ENCODE measurements around the gene DFFA.

The DFFA gene, protein sequence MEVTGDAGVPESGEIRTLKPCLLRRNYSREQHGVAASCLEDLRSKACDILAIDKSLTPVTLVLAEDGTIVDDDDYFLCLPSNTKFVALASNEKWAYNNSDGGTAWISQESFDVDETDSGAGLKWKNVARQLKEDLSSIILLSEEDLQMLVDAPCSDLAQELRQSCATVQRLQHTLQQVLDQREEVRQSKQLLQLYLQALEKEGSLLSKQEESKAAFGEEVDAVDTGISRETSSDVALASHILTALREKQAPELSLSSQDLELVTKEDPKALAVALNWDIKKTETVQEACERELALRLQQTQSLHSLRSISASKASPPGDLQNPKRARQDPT

DNA sequence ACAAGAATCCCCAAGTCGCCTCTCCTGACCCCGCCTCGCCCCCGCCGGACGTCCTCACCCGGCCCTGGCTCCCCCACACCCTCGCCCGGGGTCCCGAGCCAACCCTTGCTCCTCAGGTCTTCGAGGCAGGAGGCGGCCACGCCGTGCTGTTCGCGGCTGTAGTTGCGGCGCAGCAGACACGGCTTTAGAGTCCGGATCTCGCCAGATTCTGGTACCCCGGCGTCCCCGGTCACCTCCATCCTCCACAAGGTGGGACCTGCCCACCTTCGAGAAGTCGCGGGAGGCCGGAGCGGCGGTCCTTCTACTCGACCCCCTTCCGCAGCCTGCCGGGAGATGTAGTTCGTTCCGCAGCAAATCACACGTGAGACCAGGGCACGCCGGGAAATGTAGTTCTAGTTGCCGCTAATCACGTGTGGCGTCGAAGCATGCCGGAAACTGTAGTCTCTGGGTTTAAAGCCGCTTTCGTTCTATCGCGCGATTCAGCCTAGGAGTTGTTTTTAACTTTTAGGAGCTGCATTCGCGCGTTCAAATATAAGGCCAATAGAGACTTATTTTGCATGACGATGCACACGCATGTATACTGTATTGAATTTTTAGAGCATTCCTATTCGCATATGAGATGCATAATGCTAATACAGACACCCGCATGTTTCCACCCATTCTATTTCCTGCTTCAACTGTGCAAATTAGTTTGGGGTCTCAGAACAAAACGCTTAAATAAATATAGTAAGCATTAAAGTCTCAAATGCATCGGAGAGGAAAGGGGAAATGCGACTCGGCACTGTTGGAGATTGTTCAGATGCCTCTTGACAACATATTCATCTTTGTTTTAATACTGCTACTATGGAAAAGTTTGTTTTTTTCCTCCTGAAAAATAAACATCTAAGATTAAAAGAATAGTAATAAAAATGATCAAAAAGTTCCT lies at the start of gene DFFA:
Gene DFFA, minus strand, starts transcription at position 310 of the 925 bp plus-strand sequence. Its CDS starts 71 bp downstream, at position 239.
- DNase-seq (ENCODE audit: low read depth in 2 of 2): peak; percentile 87 to 90

DNA sequence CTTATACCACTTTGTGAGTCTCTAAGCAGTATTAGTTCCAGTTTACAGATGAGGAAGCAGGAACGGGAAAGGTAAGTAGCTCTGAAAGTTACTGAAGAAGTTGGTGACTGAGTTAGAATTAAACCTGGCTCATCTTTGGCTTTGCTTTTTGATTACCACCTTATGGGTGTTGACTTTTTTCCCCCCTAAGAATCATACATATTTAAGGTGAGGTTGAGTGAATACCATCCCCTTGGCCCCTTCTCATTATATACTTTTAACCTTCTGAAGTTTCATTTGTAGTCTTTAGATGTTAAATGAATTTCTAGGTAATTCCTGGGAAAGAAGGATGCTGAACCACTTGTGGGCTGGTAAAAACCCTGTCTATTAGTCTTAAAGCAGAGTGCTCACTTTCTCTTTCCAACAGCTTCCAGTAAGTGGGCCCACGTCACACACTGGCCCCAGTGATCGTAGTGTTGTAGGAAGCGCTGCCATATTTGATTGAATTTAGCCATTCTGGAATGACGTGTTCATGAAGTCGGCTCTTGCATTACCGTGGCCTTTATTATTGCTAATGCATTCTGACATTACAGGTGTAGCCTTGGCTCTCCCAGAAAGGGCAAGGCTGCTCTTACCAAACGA lies 49.3 kb upstream of the DFFA start:
- DNase-seq (ENCODE audit: low read depth in 2 of 2): no peak

DNA sequence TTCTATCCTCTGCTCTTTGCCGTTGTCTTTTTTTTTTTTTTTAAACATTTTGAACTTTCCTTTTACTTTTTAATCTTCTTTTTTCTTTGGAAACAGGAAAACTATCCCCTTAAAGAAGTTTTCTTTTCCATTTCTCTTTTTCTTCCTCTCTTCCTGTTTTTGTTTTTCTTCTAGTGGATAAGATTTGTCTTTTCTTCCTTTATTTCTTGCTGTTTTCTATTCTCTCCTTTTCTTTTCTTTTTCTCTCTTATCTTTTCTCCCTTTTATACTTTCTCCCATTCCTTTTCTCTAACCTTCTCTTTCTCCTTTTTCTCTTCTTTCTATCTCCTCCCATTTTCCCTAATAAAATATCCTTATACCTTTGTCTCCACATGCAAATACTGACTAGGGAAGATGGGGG lies 48.6 kb upstream of the DFFA start:
- no peak for DNase-seq (ENCODE audit: low read depth in 2 of 2)

DNA sequence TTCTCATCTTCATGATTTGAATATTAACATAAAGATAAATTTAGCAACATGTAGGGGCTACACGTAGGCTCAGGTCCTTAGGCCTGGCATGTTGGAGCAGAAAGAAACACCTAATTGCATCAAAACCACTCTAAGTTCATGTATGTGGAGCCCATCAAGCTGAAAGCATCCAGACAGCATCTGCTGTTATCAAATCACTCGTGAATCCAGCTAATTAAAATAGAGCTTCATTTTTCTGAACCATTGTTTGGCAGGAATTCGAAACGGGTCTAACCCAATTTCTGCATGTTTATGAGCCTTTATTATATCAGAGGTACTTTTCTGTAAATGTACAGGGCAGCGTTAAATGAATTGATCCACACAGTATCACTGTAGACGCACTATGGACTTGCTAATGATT lies 48.2 kb upstream of the DFFA start:
- DNase-seq (ENCODE audit: low read depth in 2 of 2): no peak

DNA sequence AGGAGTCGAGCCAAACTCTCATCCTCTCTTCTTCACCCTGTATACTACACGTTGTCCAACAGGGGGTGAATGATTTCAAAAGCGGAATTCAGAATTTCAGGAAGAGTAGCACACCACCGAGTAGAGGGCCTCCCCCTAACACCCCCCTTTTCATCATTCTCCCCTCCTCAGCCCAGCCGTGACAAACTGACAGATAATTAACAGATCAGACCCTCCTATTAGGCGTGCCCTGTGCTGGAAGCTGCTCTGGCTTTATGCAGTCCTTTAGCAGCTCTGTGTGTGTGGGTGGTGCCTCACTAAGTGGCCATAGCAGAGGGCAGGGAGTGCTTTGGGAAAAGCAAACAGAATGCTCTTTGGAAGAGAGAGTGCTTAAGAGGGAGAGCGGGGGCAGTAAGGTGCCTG lies 46.7 kb upstream of the DFFA start:
- DNase-seq (ENCODE audit: low read depth in 2 of 2): no peak

GRCh38 chr1:10517677-10517982 lies 45.3 kb upstream of the DFFA start:
- no peak for DNase-seq (ENCODE audit: low read depth in 2 of 2)

DNA sequence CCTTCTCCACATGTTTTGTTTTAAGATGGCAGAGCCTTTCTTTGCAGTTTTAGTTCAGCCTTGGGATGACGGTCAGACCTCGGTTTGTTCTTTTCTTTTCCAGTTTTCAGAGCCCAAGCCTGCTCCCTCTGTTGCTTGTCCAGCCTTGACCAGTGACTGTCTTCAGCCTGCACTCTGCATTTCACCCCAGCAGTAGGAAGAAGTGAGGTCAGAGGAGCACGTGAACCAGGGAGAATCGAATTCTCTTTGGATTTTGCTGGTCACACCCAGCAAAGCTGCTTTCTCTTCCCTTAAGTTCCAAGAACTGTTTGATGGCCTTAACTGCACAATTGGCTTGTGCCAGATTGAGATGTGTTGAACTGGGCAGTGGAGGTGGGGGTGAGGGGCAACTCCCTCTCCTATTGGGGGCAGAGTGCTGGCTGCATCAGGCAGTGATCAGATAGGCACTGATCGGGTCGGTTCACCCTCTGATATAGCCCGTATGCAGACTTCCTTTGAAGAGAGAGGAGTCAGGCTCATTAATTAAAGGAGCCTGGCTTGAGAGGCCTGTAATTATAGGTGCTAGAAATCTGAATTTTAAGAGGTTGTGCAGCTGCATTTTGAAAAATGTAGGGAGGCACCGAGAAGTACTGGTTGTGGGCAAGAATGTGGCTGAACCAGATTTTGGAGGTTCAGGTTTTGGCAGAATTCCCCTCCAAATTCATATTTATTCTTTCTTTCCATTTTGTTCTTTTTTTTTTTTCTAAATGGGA lies 44.8 kb upstream of the DFFA start:
- DNase-seq (ENCODE audit: low read depth in 2 of 2): no peak

- no peak for DNase-seq (ENCODE audit: low read depth in 2 of 2)
Observed at GRCh38 chr1:10515976-10516750, 43.8 kb upstream of the DFFA start.

- no peak for DNase-seq (ENCODE audit: low read depth in 2 of 2)
Observed at GRCh38 chr1:10515301-10515975, 43.1 kb upstream of the DFFA start.

GRCh38 chr1:10514490-10515235 lies 42.3 kb upstream of the DFFA start:
- no peak for DNase-seq (ENCODE audit: low read depth in 2 of 2)

- no peak for DNase-seq (ENCODE audit: low read depth in 2 of 2)
Observed at GRCh38 chr1:10513199-10513598, 40.9 kb upstream of the DFFA start.

GRCh38 chr1:10511494-10511885 lies 39.2 kb upstream of the DFFA start:
- DNase-seq (ENCODE audit: low read depth in 2 of 2): no peak

- DNase-seq (ENCODE audit: low read depth in 2 of 2): peak; percentile 58 to 67
Observed at GRCh38 chr1:10510520-10511493, 38.5 kb upstream of the DFFA start.

DNA sequence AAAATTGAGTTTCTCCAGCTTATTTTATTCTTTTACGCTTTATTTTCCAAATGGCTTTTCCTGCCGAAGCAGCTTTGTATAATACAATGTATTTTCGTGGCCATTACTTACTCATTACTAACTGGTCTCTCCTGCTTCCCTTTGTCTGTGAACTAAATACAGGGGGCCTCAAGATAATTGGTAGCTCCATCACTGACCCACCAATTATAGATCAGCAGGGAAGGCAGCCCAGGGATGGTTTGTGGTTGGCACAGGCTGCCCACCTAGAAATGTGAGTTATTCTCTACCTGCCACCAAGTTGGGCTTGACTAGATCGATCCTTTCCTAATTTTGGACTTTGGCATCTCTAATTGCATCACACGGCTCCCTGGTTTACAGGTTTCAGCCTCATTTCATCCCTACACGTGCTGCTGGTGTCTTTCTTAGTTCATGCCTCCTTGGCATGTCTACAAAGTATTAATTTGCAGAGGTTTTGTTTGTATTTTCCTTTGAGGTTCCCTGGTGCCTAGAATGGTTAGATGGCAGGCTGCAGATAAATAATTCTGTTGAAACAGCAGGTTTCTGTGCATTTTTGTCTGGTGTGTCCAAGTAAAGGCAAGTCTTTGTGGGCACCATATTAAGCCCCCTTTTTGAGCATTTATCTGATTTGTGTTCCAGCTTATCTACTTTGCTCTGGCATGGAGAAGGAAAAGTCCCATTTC lies 37.6 kb upstream of the DFFA start:
- no peak for DNase-seq (ENCODE audit: low read depth in 2 of 2)

DNA sequence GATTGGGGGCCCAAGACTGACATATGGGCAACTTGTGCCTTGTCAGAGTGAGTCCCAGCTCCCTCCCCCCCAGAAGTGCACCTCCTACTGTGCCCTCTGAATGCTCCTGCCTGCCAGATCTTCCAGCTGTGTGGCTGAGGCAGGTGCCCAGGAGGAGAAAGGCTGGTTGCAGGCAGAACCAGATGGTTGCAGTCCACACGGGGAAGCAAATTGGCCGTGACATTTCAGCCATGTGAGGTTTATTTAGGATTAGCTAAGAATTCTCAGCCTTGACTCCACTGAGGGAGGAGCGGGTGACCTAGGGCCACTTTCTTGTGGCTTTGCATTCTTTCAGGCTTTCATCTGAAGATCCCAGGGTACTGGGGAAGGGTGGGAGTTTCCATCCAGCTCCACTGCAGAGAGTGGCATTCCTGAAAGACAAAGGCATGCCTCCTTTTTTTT lies 36.2 kb upstream of the DFFA start:
- DNase-seq (ENCODE audit: low read depth in 2 of 2): no peak

DNA sequence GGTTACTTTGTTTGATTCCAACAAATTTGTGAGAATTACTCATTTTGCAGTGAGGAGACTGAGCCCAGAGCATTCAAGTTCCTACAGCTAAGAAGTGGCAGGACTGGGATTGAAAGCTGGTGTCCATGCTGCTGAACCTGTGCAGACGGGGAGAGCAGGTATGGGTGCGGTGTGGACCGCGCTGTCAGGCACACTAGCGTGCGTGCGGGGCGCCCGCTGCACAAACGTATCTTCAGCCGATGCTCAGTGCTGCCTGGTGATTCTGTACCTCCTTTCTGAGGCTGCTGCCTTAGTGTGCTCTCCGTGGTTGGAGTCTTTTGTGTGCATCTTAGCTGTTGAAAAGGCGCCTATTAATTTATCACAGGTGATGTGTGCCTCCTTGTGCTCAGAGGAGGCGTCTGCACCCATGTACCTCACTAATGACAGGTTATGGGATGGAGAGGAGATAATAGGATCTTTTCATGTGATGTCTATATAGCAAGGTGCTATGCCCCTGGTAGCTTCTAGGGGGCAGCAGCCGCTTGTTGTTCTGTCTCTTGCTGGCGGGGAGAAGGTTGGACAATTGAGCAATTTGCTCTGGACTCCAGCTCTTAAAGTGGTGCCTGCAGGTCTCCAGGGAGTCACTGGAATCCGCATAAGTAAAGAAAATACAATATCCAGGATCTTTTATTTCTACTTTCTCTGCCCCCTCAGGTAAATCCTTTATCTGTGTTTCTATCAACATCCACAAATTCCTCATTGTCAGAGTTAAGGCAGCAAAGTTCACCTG lies 35.0 kb upstream of the DFFA start:
- DNase-seq (ENCODE audit: low read depth in 2 of 2): no peak

DNA sequence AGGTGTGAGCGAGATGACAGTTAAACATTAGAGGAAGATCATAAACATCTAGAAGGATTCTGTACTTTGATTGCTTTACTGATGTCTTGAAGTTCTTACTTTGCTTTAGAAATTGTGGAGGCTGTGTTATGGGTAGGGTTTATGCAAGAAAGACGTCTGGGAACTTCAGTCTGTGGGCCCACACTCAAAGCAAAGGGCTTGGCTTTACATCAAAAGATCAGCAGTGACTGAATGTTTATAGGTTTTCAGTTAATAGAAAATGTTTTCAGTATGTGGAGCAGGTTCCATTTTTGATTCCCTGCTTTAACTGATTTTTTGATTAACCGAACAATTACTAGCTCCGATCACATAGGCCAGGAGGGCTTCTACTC lies 34.3 kb upstream of the DFFA start:
- DNase-seq (ENCODE audit: low read depth in 2 of 2): no peak
